HG03175 (cell line): ENCODE data around the gene NUTM2F.
"Not testable (repeated sequence)": the region's sequence is repeated elsewhere in the genome, so short reads cannot be mapped to it uniquely, and the experiment has no call there.

Experiments used
- ATAC-seq: cut with Tn5 transposase; IDR thresholded peaks from one replicate; pipeline ENCODE4 v1.9.1; 2021; ENCODE audit warnings: mild to moderate bottlenecking, moderate library complexity; ENCODE audit not compliant: unreplicated experiment

Gene NUTM2F

GRCh38 chr9:94328544-94328943 is at the start of gene NUTM2F:
Gene NUTM2F, minus strand, starts transcription at chr9:94328644. Its CDS starts 21 bp downstream, at chr9:94328623.
- not testable (repeated sequence) for ATAC-seq

GRCh38 chr9:94375197-94375596 is 46.8 kb upstream of the NUTM2F start:
- ATAC-seq = peak; percentile 62

- ATAC-seq = peak; percentile 87
Measured at GRCh38 chr9:94374176-94375056, 46.0 kb upstream of the NUTM2F start.

GRCh38 chr9:94373779-94374175 is 45.3 kb upstream of the NUTM2F start:
- ATAC-seq = not testable (repeated sequence)

- ATAC-seq = not testable (repeated sequence)
Measured at GRCh38 chr9:94370266-94370665, 41.8 kb upstream of the NUTM2F start.

- not testable (repeated sequence) for ATAC-seq
Measured at GRCh38 chr9:94364093-94364614, 35.7 kb upstream of the NUTM2F start.

GRCh38 chr9:94357158-94357557 is 28.7 kb upstream of the NUTM2F start:
- ATAC-seq = not testable (repeated sequence)

GRCh38 chr9:94351901-94352723 is 23.7 kb upstream of the NUTM2F start:
- ATAC-seq = not testable (repeated sequence)

- not testable (repeated sequence) for ATAC-seq
Measured at GRCh38 chr9:94348754-94349153, 20.3 kb upstream of the NUTM2F start.

GRCh38 chr9:94347451-94347850 is 19.0 kb upstream of the NUTM2F start:
- ATAC-seq = not testable (repeated sequence)

GRCh38 chr9:94341703-94342102 is 13.3 kb upstream of the NUTM2F start:
- ATAC-seq = not testable (repeated sequence)

GRCh38 chr9:94340750-94341149 is 12.3 kb upstream of the NUTM2F start:
- ATAC-seq = not testable (repeated sequence)

GRCh38 chr9:94339657-94340056 is 11.2 kb upstream of the NUTM2F start:
- ATAC-seq = not testable (repeated sequence)

- not testable (repeated sequence) for ATAC-seq
Measured at GRCh38 chr9:94338723-94339122, 10.3 kb upstream of the NUTM2F start.

GRCh38 chr9:94336445-94336844 is 8.0 kb upstream of the NUTM2F start:
- not testable (repeated sequence) for ATAC-seq

- ATAC-seq = not testable (repeated sequence)
Measured at GRCh38 chr9:94325583-94325982, 2.9 kb downstream of the NUTM2F start.

GRCh38 chr9:94323153-94323798 is 5.2 kb downstream of the NUTM2F start:
- not testable (repeated sequence) for ATAC-seq

- not testable (repeated sequence) for ATAC-seq
Measured at GRCh38 chr9:94322342-94322940, 6.0 kb downstream of the NUTM2F start.

- ATAC-seq = not testable (repeated sequence)
Measured at GRCh38 chr9:94317949-94318657, 10.3 kb downstream of the NUTM2F start.

- not testable (repeated sequence) for ATAC-seq
Measured at GRCh38 chr9:94316236-94316635, 12.2 kb downstream of the NUTM2F start.
